OCI-LY1 (cell line): ENCODE results near the gene RELCH.

Experiments used
- H2AFZ ChIP-seq: fragments of 200-600 bp; sonication (generic), shearing (Covaris generic); 2 replicates; pipeline ENCODE4 v1.6.0; 2014; ENCODE audit warnings: antibody characterized with exemption, mild to moderate bottlenecking, low read length
- H3F3A ChIP-seq: fragments of 200-600 bp; sonication (generic), shearing (Covaris generic); 2 replicates; pipeline ENCODE4 v1.6.0; 2014; ENCODE audit warnings: mild to moderate bottlenecking, antibody characterized with exemption, low read length, moderate library complexity; ENCODE audit not compliant: insufficient read depth
- H3K27ac ChIP-seq: fragments of 200-600 bp; sonication (generic); 2 replicates; pipeline ENCODE4 v1.5.1; 2014; ENCODE audit warnings: low read length, mixed run types, mild to moderate bottlenecking, low read depth; ENCODE audit not compliant: poor library complexity, severe bottlenecking
- H3K27me3 ChIP-seq: fragments of 200-600 bp; sonication (generic); 2 replicates; pipeline ENCODE4 v1.6.0; 2014; ENCODE audit warnings: antibody characterized with exemption, mild to moderate bottlenecking, low read length, moderate library complexity; ENCODE audit not compliant: insufficient read depth
- H3K36me3 ChIP-seq: fragments of 200-600 bp; sonication (generic); 2 replicates; pipeline ENCODE4 v1.6.1; 2014; ENCODE audit warnings: mild to moderate bottlenecking, antibody characterized with exemption, low read length, moderate library complexity, mixed read lengths; ENCODE audit not compliant: insufficient read depth
- H3K4me1 ChIP-seq: fragments of 200-600 bp; sonication (generic); 2 replicates; pipeline ENCODE4 v1.5.1; 2014; ENCODE audit warnings: mild to moderate bottlenecking, low read length, moderate library complexity; ENCODE audit not compliant: insufficient read depth, severe bottlenecking
- H3K4me2 ChIP-seq: fragments of 200-600 bp; sonication (generic), shearing (Covaris generic); 2 replicates; pipeline ENCODE4 v1.6.1; 2014; ENCODE audit warnings: low read length
- H3K4me3 ChIP-seq: fragments of 200-600 bp; sonication (generic); 2 replicates; pipeline ENCODE4 v1.5.1; 2014; ENCODE audit warnings: low read length, low read depth, mild to moderate bottlenecking, mixed read lengths; ENCODE audit not compliant: poor library complexity, severe bottlenecking
- H3K79me2 ChIP-seq: fragments of 200-600 bp; shearing (Covaris generic); 2 replicates; pipeline ENCODE4 v1.6.1; 2016; ENCODE audit warnings: mixed run types, low read length, mixed read lengths; ENCODE audit not compliant: insufficient read depth
- H3K9ac ChIP-seq: fragments of 200-600 bp; sonication (generic), shearing (Covaris generic); 2 replicates; pipeline ENCODE4 v1.6.1; 2014; ENCODE audit warnings: mild to moderate bottlenecking, low read length, mixed read lengths
- H3K9me2 ChIP-seq: fragments of 200-600 bp; sonication (generic), shearing (Covaris generic); 2 replicates; pipeline ENCODE4 v1.6.1; 2014; ENCODE audit warnings: low read depth, mild to moderate bottlenecking, low read length, mixed read lengths
- H3K9me3 ChIP-seq: fragments of 200-600 bp; shearing (Covaris generic); 2 replicates; pipeline ENCODE4 v1.6.1; 2014; ENCODE audit warnings: low read length, mixed read lengths
- H4K20me1 ChIP-seq: fragments of 200-600 bp; sonication (generic), shearing (Covaris generic); 2 replicates; pipeline ENCODE4 v1.6.0; 2016; ENCODE audit warnings: mild to moderate bottlenecking, low read length; ENCODE audit not compliant: insufficient read depth
- EZH2 ChIP-seq: fragments of 200-600 bp; sonication (generic), shearing (Covaris generic); IDR thresholded peaks from 2 replicates; pipeline ENCODE4 v1.8.0; 2017; ENCODE audit warnings: borderline replicate concordance, mixed run types, mild to moderate bottlenecking, antibody characterized with exemption, low read length, moderate library complexity, mixed read lengths
- TF ChIP-seq, protein P1 (sequence below): fragments of 200-600 bp; sonication (generic), shearing (Covaris generic); IDR thresholded peaks from 2 replicates; pipeline ENCODE4 v1.5.1; 2017; ENCODE audit warnings: mild to moderate bottlenecking, antibody characterized with exemption, low read length, moderate library complexity, mixed read lengths

The RELCH gene

GRCh38 chr18:62224229-62224628 is 37.2 kb downstream of the RELCH start:
- Histone ChIP-seq H3K27ac (no peak overlapping the region), H3F3A (no peaks in the 10 kb centered on the region), H3K4me1 (no peaks in the 10 kb centered on the region), H3K79me2 (no peaks in the 10 kb centered on the region), H3K27me3 (no peaks in the 10 kb centered on the region), H3K9ac (no peak overlapping the region), H3K4me2 (no peak overlapping the region), H3K9me2 (no peaks in the 10 kb centered on the region), H2AFZ (no peak overlapping the region), H3K4me3 (no peak overlapping the region), H4K20me1 (no peaks in the 10 kb centered on the region), H3K9me3 (no peaks in the 10 kb centered on the region), H3K36me3 (peaks cover 87% of the 10 kb centered on the region)
- TF ChIP-seq, protein P1, sequence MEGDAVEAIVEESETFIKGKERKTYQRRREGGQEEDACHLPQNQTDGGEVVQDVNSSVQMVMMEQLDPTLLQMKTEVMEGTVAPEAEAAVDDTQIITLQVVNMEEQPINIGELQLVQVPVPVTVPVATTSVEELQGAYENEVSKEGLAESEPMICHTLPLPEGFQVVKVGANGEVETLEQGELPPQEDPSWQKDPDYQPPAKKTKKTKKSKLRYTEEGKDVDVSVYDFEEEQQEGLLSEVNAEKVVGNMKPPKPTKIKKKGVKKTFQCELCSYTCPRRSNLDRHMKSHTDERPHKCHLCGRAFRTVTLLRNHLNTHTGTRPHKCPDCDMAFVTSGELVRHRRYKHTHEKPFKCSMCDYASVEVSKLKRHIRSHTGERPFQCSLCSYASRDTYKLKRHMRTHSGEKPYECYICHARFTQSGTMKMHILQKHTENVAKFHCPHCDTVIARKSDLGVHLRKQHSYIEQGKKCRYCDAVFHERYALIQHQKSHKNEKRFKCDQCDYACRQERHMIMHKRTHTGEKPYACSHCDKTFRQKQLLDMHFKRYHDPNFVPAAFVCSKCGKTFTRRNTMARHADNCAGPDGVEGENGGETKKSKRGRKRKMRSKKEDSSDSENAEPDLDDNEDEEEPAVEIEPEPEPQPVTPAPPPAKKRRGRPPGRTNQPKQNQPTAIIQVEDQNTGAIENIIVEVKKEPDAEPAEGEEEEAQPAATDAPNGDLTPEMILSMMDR: no peak
- no peak for TF ChIP-seq EZH2

GRCh38 chr18:62226047-62226446 is 39.0 kb downstream of the RELCH start:
- Histone ChIP-seq H3K27me3 (no peaks in the 10 kb centered on the region), H3K36me3 (peaks cover 84% of the 10 kb centered on the region), H3F3A (no peaks in the 10 kb centered on the region), H3K9me2 (no peaks in the 10 kb centered on the region), H3K4me2 (no peak overlapping the region), H3K9me3 (no peaks in the 10 kb centered on the region), H3K27ac (no peak overlapping the region), H3K79me2 (no peaks in the 10 kb centered on the region), H3K9ac (no peak overlapping the region), H3K4me3 (no peak overlapping the region), H4K20me1 (no peaks in the 10 kb centered on the region), H3K4me1 (no peaks in the 10 kb centered on the region), H2AFZ (no peak overlapping the region)
- TF ChIP-seq EZH2: no peak
- TF ChIP-seq, protein P1: no peak

DNA sequence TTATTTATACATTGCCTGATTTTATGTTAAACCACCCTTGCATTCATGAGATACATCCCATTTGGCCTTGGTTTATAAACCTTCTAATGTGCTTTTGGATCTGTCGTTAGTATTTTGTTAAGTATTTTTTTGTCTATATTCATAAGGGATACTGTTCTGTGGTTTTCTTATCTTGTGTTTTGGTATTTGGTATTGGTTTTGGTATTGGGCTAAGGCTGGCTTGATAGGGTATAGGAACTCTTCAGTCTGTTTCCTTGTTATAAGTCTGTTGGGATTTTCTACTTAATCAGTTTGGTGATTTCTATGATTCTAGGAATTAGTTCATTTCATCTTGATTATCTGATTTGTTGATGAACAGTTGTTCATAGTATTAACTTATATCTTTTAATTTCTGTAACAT is 49.2 kb downstream of the RELCH start:
- Histone ChIP-seq H3K36me3 (peaks cover 67% of the 10 kb centered on the region), H3K4me2 (no peak overlapping the region), H3K79me2 (no peaks in the 10 kb centered on the region; the same call in 1 of the 2 replicates), H3K9me3 (peaks cover 14% of the 10 kb centered on the region), H4K20me1 (no peaks in the 10 kb centered on the region), H3K4me3 (no peak overlapping the region), H3F3A (peaks cover 5% of the 10 kb centered on the region; the same call in 1 of the 2 replicates), H3K9ac (no peak overlapping the region), H3K4me1 (no peaks in the 10 kb centered on the region), H3K9me2 (no peaks in the 10 kb centered on the region), H2AFZ (no peak overlapping the region), H3K27me3 (no peaks in the 10 kb centered on the region), H3K27ac (no peak overlapping the region)
- TF ChIP-seq, protein P1: no peak
- no peak for TF ChIP-seq EZH2
